Naive B cell (primary cell): Measurements from ENCODE around the gene SMC5. TPM values are rescaled to one million over a fixed set of nuclear protein-coding genes. Genes with fewer than 3 reads are reported as not detected.
"Not testable (repeated sequence)": the region's sequence is repeated elsewhere in the genome, so short reads cannot be mapped to it uniquely, and the experiment has no call there.

ENCODE experiments used
- ATAC-seq, 2 donors: fragments of 150-1000 bp; cut with Tn5 transposase; 2 replicates each; pipeline ENCODE4 v1.10.0; 2021; ENCODE audit warnings: low read depth in 2 of 2, mild to moderate bottlenecking in 2 of 2, moderate library complexity in 2 of 2
- DNase-seq: peaks from one replicate; pipeline ENCODE4 v3.0.0; 2022
- H3K27ac Mint-ChIP-seq, 6 donors: one replicate each; pipeline ENCODE4 v1.8.0; 2020 to 2022; ENCODE audit warnings: mild to moderate bottlenecking in 6 of 6, mixed read lengths in 6 of 6, moderate library complexity in 5 of 6, inconsistent platforms in 2 of 6
- H3K27me3 Mint-ChIP-seq, 3 donors: one replicate each; pipeline ENCODE4 v1.8.0; 2021 to 2022; ENCODE audit warnings: mixed read lengths in 3 of 3, mild to moderate bottlenecking in 1 of 3
- H3K36me3 Mint-ChIP-seq, 2 donors: one replicate each; pipeline ENCODE4 v1.8.0; 2020 to 2022; ENCODE audit warnings: mixed read lengths in 2 of 2, inconsistent platforms in 1 of 2, mild to moderate bottlenecking in 1 of 2
- H3K4me1 Mint-ChIP-seq, 3 donors: one replicate each; pipeline ENCODE4 v1.8.0; 2020 to 2022; ENCODE audit warnings: mixed read lengths in 3 of 3, inconsistent platforms in 1 of 3, mild to moderate bottlenecking in 1 of 3, moderate library complexity in 1 of 3
- H3K4me3 Mint-ChIP-seq, 8 donors: one replicate each; pipeline ENCODE4 v1.8.0; 2020 to 2022; ENCODE audit warnings: mild to moderate bottlenecking in 8 of 8, mixed read lengths in 8 of 8, moderate library complexity in 8 of 8, inconsistent platforms in 2 of 8
- H3K9me3 Mint-ChIP-seq, 7 donors: one replicate each; pipeline ENCODE4 v1.8.0; 2020 to 2022; ENCODE audit warnings: mixed read lengths in 7 of 7, mild to moderate bottlenecking in 5 of 7, inconsistent platforms in 2 of 7, moderate library complexity in 1 of 7
- polyA plus RNA-seq, 6 donors: library from polyadenylated mRNA; unstranded; fragments of 300-500 nt; fragmentation: Illumina TruSeq; gene quantifications; one replicate each; pipeline ENCODE4 v1.2.3, GENCODE V29; 2021; ENCODE audit warnings: low read depth in 6 of 6

The SMC5 gene
- polyA plus RNA-seq, 6 donors from 2014 or later = 7.4 to 22.8 (median 15.8) TPM

- H3K4me1 Mint-ChIP-seq = peaks cover 33 to 40% (median 35%) of the 10 kb centered on the region in 3 donors
Measured at GRCh38 chr9:70387663-70388062, 128.9 kb downstream of the SMC5 start.

GRCh38 chr9:70389188-70389587, 130.4 kb downstream of the SMC5 start:
- H3K27me3 Mint-ChIP-seq = no peaks in the 10 kb centered on the region
- no peak for ATAC-seq
- DNase-seq = no peak
- peak overlapping the region in 1 of 6 donors; percentile 38 for H3K27ac Mint-ChIP-seq
- H3K9me3 Mint-ChIP-seq = no peaks in the 10 kb centered on the region
- H3K36me3 Mint-ChIP-seq = peaks cover 9 to 11% of the 10 kb centered on the region in 2 donors
- no peak overlapping the region for H3K4me3 Mint-ChIP-seq
- H3K4me1 Mint-ChIP-seq = peaks cover 31 to 55% (median 44%) of the 10 kb centered on the region in 3 donors

More at GRCh38 chr9:70387663-70388062, 128.9 kb downstream of the SMC5 start:
- ATAC-seq (no peak), DNase-seq (no peak)
- peak overlapping the region in 1 of 6 donors; percentile 10 for H3K27ac Mint-ChIP-seq
- peaks cover 9 to 18% of the 10 kb centered on the region in 2 donors for H3K36me3 Mint-ChIP-seq
- H3K4me3 Mint-ChIP-seq = no peak overlapping the region
- no peaks in the 10 kb centered on the region for H3K27me3 Mint-ChIP-seq
- H3K9me3 Mint-ChIP-seq = no peaks in the 10 kb centered on the region

GRCh38 chr9:70389621-70390266, 131.0 kb downstream of the SMC5 start:
- Mint-ChIP-seq H3K9me3 (no peaks in the 10 kb centered on the region), H3K4me1 (peaks cover 31 to 61% (median 44%) of the 10 kb centered on the region in 3 donors), H3K27ac (peak overlapping the region in 1 of 6 donors; percentile 38), H3K4me3 (no peak overlapping the region), H3K36me3 (peaks cover 9 to 11% of the 10 kb centered on the region in 2 donors), H3K27me3 (no peaks in the 10 kb centered on the region)
- ATAC-seq (no peak), DNase-seq (no peak)

- peaks cover 9 to 11% of the 10 kb centered on the region in 2 donors for H3K36me3 Mint-ChIP-seq
- peak overlapping the region in 2 of 6 donors; percentile 19 to 76 for H3K27ac Mint-ChIP-seq
- DNase-seq (no peak), ATAC-seq (no peak)
- no peaks in the 10 kb centered on the region for H3K27me3 Mint-ChIP-seq
- H3K9me3 Mint-ChIP-seq = no peaks in the 10 kb centered on the region
- no peak overlapping the region for H3K4me3 Mint-ChIP-seq
- peaks cover 31 to 62% (median 44%) of the 10 kb centered on the region in 3 donors for H3K4me1 Mint-ChIP-seq
Measured at GRCh38 chr9:70390933-70391341, 132.2 kb downstream of the SMC5 start.

- Mint-ChIP-seq H3K4me1 (peaks cover 34 to 66% (median 55%) of the 10 kb centered on the region in 3 donors), H3K27me3 (no peaks in the 10 kb centered on the region), H3K36me3 (no peaks in the 10 kb centered on the region), H3K4me3 (no peak overlapping the region), H3K27ac (no peak overlapping the region), H3K9me3 (no peaks in the 10 kb centered on the region)
- DNase-seq = no peak
- peak; percentile 34 to 68 for ATAC-seq
Measured at GRCh38 chr9:70392189-70392588, 133.4 kb downstream of the SMC5 start.

GRCh38 chr9:70392850-70393249, 134.1 kb downstream of the SMC5 start:
- no peak for DNase-seq
- no peaks in the 10 kb centered on the region for H3K27me3 Mint-ChIP-seq
- no peaks in the 10 kb centered on the region for H3K36me3 Mint-ChIP-seq
- no peak overlapping the region for H3K4me3 Mint-ChIP-seq
- no peak for ATAC-seq
- H3K27ac Mint-ChIP-seq = no peak overlapping the region
- H3K4me1 Mint-ChIP-seq = peaks cover 41 to 67% (median 59%) of the 10 kb centered on the region in 3 donors
- H3K9me3 Mint-ChIP-seq = no peaks in the 10 kb centered on the region

GRCh38 chr9:70395652-70396051, 136.9 kb downstream of the SMC5 start:
- peaks cover 40 to 78% (median 75%) of the 10 kb centered on the region in 3 donors for H3K4me1 Mint-ChIP-seq
- ATAC-seq = no peak
- H3K27me3 Mint-ChIP-seq = no peaks in the 10 kb centered on the region
- H3K27ac Mint-ChIP-seq = peak overlapping the region in 2 of 6 donors; percentile 22 to 89
- H3K9me3 Mint-ChIP-seq = no peaks in the 10 kb centered on the region
- H3K4me3 Mint-ChIP-seq = no peak overlapping the region
- DNase-seq = no peak
- H3K36me3 Mint-ChIP-seq = no peaks in the 10 kb centered on the region

- ATAC-seq (peak; percentile 98 to 99), DNase-seq (peak; percentile 70)
- Mint-ChIP-seq H3K27me3 (no peaks in the 10 kb centered on the region), H3K27ac (peak overlapping the region; percentile 1 to 89 (median 40)), H3K4me3 (peak overlapping the region; percentile 1 to 76 (median 70)), H3K4me1 (peaks cover 29 to 60% (median 60%) of the 10 kb centered on the region in 3 donors), H3K9me3 (no peaks in the 10 kb centered on the region), H3K36me3 (no peaks in the 10 kb centered on the region)
Measured at GRCh38 chr9:70398145-70398556, 139.4 kb downstream of the SMC5 start.

GRCh38 chr9:70399141-70399540, 140.4 kb downstream of the SMC5 start:
- Mint-ChIP-seq H3K36me3 (no peaks in the 10 kb centered on the region), H3K27ac (peak overlapping the region in 4 of 6 donors; percentile 8 to 90 (median 80)), H3K4me3 (peak overlapping the region in 6 of 8 donors; percentile 9 to 71 (median 47)), H3K27me3 (no peaks in the 10 kb centered on the region), H3K9me3 (no peaks in the 10 kb centered on the region), H3K4me1 (peaks cover 25 to 60% (median 58%) of the 10 kb centered on the region in 3 donors)
- DNase-seq (no peak), ATAC-seq (no peak)

- Mint-ChIP-seq H3K27me3 (no peaks in the 10 kb centered on the region), H3K9me3 (no peaks in the 10 kb centered on the region), H3K4me1 (peaks cover 28 to 66% (median 59%) of the 10 kb centered on the region in 3 donors), H3K4me3 (peak overlapping the region in 2 of 8 donors; percentile 26 to 44), H3K36me3 (no peaks in the 10 kb centered on the region), H3K27ac (peak overlapping the region; percentile 29 to 89 (median 70))
- ATAC-seq (no peak), DNase-seq (no peak)
Measured at GRCh38 chr9:70400107-70400892, 141.5 kb downstream of the SMC5 start.

GRCh38 chr9:70401241-70401640, 142.5 kb downstream of the SMC5 start:
- H3K27me3 Mint-ChIP-seq, H3K27ac Mint-ChIP-seq, ATAC-seq, H3K4me3 Mint-ChIP-seq, H3K36me3 Mint-ChIP-seq, H3K9me3 Mint-ChIP-seq, DNase-seq: not testable (repeated sequence)
- H3K4me1 Mint-ChIP-seq = peaks cover 31 to 69% (median 69%) of the 10 kb centered on the region in 3 donors

GRCh38 chr9:70402213-70402612, 143.4 kb downstream of the SMC5 start:
- Mint-ChIP-seq H3K36me3 (no peaks in the 10 kb centered on the region), H3K4me3 (no peak overlapping the region), H3K27me3 (no peaks in the 10 kb centered on the region), H3K9me3 (no peaks in the 10 kb centered on the region), H3K27ac (no peak overlapping the region), H3K4me1 (peaks cover 38 to 75% (median 71%) of the 10 kb centered on the region in 3 donors)
- DNase-seq (no peak), ATAC-seq (no peak)

GRCh38 chr9:70403166-70403565, 144.4 kb downstream of the SMC5 start:
- no peak for ATAC-seq
- Mint-ChIP-seq H3K4me3 (no peak overlapping the region), H3K4me1 (peaks cover 36 to 75% (median 71%) of the 10 kb centered on the region in 3 donors), H3K9me3 (no peaks in the 10 kb centered on the region), H3K27ac (no peak overlapping the region), H3K27me3 (no peaks in the 10 kb centered on the region), H3K36me3 (no peaks in the 10 kb centered on the region)
- no peak for DNase-seq
